Measurements from ENCODE around the gene TNNI2.

The TNNI2 gene

DNA sequence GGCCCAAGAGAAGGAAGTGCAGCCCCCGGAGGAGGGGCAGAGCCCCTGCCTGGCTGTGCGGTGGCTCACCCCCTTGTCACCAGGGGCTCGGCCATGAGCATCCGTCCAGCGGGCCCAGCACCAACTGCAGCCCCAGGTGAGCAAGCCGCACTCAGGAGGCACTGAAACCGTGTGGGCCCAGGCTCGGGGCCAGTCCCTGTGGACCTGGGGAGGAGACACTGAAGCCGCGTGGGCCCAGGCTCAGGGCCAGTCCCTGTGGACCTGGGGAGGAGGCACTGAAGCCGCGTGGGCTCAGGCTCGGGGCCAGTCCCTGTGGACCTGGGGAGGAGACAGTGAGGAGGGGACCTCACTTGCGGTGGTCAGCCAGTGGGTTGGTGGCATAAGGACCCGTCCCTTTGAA lies 28.0 kb downstream of the TNNI2 start:
- no peak overlapping the region for H3K27ac ChIP-seq (ENCODE audit: poor library complexity, severe bottlenecking)
- ATAC-seq (ENCODE audit: low read depth): no peak
- no peak overlapping the region for H3K4me3 ChIP-seq (ENCODE audit: severe bottlenecking)
- peaks cover 18% of the 10 kb centered on the region for H3K4me1 ChIP-seq (ENCODE audit: insufficient read depth, poor library complexity, severe bottlenecking)
- H3K27me3 ChIP-seq (ENCODE audit: insufficient read depth, poor library complexity, severe bottlenecking): no peaks in the 10 kb centered on the region
- no peaks in the 10 kb centered on the region for H3K9me3 ChIP-seq (ENCODE audit: severe bottlenecking)
- H3K36me3 ChIP-seq (ENCODE audit: low read depth): no peaks in the 10 kb centered on the region
- DNase-seq (ENCODE audit: low spot score): no peak
- TF ChIP-seq, protein P1, sequence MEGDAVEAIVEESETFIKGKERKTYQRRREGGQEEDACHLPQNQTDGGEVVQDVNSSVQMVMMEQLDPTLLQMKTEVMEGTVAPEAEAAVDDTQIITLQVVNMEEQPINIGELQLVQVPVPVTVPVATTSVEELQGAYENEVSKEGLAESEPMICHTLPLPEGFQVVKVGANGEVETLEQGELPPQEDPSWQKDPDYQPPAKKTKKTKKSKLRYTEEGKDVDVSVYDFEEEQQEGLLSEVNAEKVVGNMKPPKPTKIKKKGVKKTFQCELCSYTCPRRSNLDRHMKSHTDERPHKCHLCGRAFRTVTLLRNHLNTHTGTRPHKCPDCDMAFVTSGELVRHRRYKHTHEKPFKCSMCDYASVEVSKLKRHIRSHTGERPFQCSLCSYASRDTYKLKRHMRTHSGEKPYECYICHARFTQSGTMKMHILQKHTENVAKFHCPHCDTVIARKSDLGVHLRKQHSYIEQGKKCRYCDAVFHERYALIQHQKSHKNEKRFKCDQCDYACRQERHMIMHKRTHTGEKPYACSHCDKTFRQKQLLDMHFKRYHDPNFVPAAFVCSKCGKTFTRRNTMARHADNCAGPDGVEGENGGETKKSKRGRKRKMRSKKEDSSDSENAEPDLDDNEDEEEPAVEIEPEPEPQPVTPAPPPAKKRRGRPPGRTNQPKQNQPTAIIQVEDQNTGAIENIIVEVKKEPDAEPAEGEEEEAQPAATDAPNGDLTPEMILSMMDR (IDR thresholded peaks at IDR 0.05; ENCODE audit: poor library complexity, severe bottlenecking): no peak

DNA sequence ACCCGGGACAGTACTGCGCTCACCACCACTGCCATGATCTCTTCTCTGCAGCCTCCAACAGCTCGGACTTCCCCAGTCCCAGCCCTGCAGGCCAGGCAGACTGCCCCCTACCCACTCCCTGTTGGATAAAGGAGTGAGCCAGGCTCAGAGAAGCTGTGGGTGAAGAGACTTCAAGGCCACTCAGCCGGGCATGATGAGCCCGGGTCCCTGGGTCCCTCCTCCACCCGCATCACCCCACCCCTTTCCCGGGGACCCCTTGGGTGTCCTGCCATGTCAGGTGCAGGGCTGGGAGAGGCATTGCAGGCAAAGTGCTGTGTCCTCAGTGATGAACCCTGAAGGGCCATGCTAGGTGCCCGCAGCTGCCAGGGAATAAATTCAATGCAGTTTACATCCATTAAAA lies 28.6 kb downstream of the TNNI2 start:
- DNase-seq (ENCODE audit: low spot score) (no peak), ATAC-seq (ENCODE audit: low read depth) (no peak)
- Histone ChIP-seq H3K4me3 (ENCODE audit: severe bottlenecking) (no peak overlapping the region), H3K4me1 (ENCODE audit: insufficient read depth, poor library complexity, severe bottlenecking) (peaks cover 18% of the 10 kb centered on the region), H3K27me3 (ENCODE audit: insufficient read depth, poor library complexity, severe bottlenecking) (no peaks in the 10 kb centered on the region), H3K27ac (ENCODE audit: poor library complexity, severe bottlenecking) (no peak overlapping the region), H3K36me3 (ENCODE audit: low read depth) (no peaks in the 10 kb centered on the region), H3K9me3 (ENCODE audit: severe bottlenecking) (no peaks in the 10 kb centered on the region)
- TF ChIP-seq, protein P1 (IDR thresholded peaks at IDR 0.05; ENCODE audit: poor library complexity, severe bottlenecking): no peak

DNA sequence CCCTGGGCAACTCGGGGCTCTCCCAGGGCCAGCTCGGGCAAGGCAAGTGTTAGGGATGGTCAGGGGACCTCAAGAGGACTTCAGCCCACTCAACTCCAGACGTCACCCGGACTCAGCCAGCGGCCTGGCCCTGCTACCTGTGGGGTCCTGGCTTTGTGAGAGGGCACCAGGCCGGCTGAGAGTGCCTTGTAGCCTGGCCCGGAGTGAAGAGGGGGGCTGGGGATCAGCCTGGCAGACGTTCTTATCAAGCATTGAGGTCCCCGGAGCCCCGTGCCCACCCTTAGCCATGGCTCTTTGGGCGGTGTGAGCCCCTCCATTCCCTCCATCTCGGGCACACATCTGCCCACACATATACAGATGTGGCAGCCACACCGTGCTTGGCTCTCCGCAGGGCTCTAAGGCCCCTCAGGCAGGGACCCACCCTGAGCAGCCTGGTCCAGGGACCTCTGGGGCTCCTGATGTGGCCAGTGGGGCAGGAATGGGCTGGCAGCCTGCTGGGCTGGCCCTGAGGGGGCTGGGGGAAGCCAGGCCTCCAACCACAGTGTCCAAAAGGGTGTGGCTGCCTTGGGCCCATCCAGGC lies 29.4 kb downstream of the TNNI2 start:
- no peak overlapping the region for H3K4me3 ChIP-seq (ENCODE audit: severe bottlenecking)
- H3K27me3 ChIP-seq (ENCODE audit: insufficient read depth, poor library complexity, severe bottlenecking): no peaks in the 10 kb centered on the region
- no peak for ATAC-seq (ENCODE audit: low read depth)
- DNase-seq (ENCODE audit: low spot score): no peak
- H3K36me3 ChIP-seq (ENCODE audit: low read depth): no peaks in the 10 kb centered on the region
- peaks cover 17% of the 10 kb centered on the region for H3K4me1 ChIP-seq (ENCODE audit: insufficient read depth, poor library complexity, severe bottlenecking)
- H3K9me3 ChIP-seq (ENCODE audit: severe bottlenecking): no peaks in the 10 kb centered on the region
- TF ChIP-seq, protein P1 (IDR thresholded peaks at IDR 0.05; ENCODE audit: poor library complexity, severe bottlenecking): no peak
- no peak overlapping the region for H3K27ac ChIP-seq (ENCODE audit: poor library complexity, severe bottlenecking)

DNA sequence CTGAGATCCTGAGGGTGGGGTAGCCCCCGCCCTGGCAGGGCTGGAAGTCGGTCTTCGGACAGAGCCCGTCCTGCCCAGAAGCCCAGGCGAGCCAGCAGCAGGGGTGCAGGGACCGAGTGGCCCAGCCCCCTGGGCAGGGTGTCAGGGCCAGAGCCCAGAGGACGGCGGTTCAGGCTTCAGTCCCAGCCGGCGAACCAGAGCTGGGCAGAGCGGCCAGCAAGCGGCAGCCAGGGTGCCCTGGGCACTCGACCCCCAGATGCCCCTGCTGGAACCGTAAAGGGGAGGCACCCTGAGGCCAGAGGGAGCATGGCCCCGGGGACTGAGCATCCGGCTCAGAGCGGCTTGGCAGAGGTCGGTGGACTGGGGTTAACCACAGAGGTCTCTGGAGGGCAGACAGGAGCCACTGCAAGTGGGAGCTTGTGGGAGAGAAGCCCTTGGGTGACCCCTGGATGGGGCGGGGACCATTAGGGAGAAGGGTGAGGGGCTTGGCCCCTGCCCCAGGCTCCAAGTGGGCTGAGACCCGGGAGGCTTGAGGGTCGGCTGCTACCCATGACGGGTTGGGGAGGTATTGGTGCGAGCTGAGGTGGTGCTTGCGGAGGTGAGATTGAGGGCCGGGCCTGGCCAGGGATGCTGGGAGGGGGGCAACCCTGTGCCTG lies 30.0 kb downstream of the TNNI2 start:
- peaks cover 16% of the 10 kb centered on the region for H3K4me1 ChIP-seq (ENCODE audit: insufficient read depth, poor library complexity, severe bottlenecking)
- ATAC-seq (ENCODE audit: low read depth) (no peak), DNase-seq (ENCODE audit: low spot score) (no peak)
- no peaks in the 10 kb centered on the region for H3K36me3 ChIP-seq (ENCODE audit: low read depth)
- no peaks in the 10 kb centered on the region for H3K9me3 ChIP-seq (ENCODE audit: severe bottlenecking)
- no peak overlapping the region for H3K27ac ChIP-seq (ENCODE audit: poor library complexity, severe bottlenecking)
- no peaks in the 10 kb centered on the region for H3K27me3 ChIP-seq (ENCODE audit: insufficient read depth, poor library complexity, severe bottlenecking)
- H3K4me3 ChIP-seq (ENCODE audit: severe bottlenecking): no peak overlapping the region
- TF ChIP-seq, protein P1 (IDR thresholded peaks at IDR 0.05; ENCODE audit: poor library complexity, severe bottlenecking): no peak

Data from RWPE2 (cell line).